GM04504 (cell line): ENCODE results near the gene OGA.

Source experiments
- DNase-seq: peaks from one replicate; pipeline ENCODE4 v3.0.0-alpha.2; 2012; ENCODE audit warnings: low read depth

OGA gene

GRCh38 chr10:101818119-101818871 lies at the start of gene OGA:
OGA (minus strand) TSS chr10:101818444; CDS start chr10:101818022, 422 bp downstream.
- DNase-seq: peak; percentile 100

GRCh38 chr10:101867931-101868330 lies 49.7 kb upstream of the OGA start:
- peak; percentile 40 for DNase-seq

- no peak for DNase-seq
Observed at GRCh38 chr10:101859530-101859929, 41.3 kb upstream of the OGA start.

GRCh38 chr10:101858723-101859500 lies 40.7 kb upstream of the OGA start:
- no peak for DNase-seq

- no peak for DNase-seq
Observed at GRCh38 chr10:101857802-101858476, 39.7 kb upstream of the OGA start.

- no peak for DNase-seq
Observed at GRCh38 chr10:101856626-101857025, 38.4 kb upstream of the OGA start.

GRCh38 chr10:101851411-101852116 lies 33.3 kb upstream of the OGA start:
- no peak for DNase-seq

GRCh38 chr10:101850749-101851148 lies 32.5 kb upstream of the OGA start:
- no peak for DNase-seq

- DNase-seq: no peak
Observed at GRCh38 chr10:101848894-101849351, 30.7 kb upstream of the OGA start.

- DNase-seq: no peak
Observed at GRCh38 chr10:101848408-101848807, 30.2 kb upstream of the OGA start.

- no peak for DNase-seq
Observed at GRCh38 chr10:101845893-101846292, 27.6 kb upstream of the OGA start.

- no peak for DNase-seq
Observed at GRCh38 chr10:101843032-101844021, 25.1 kb upstream of the OGA start, which contains the start of gene KCNIP2. KCNIP2 (minus strand) TSS chr10:101843800; CDS start chr10:101843568, 232 bp downstream.

GRCh38 chr10:101841826-101842225 lies 23.6 kb upstream of the OGA start:
- no peak for DNase-seq

- DNase-seq: no peak
Observed at GRCh38 chr10:101840741-101841453, 22.7 kb upstream of the OGA start.

GRCh38 chr10:101840102-101840684 lies 21.9 kb upstream of the OGA start:
- no peak for DNase-seq

GRCh38 chr10:101839416-101840063 lies 21.3 kb upstream of the OGA start:
- no peak for DNase-seq

- DNase-seq: no peak
Observed at GRCh38 chr10:101839002-101839401, 20.8 kb upstream of the OGA start.

GRCh38 chr10:101838416-101838970 lies 20.2 kb upstream of the OGA start:
- DNase-seq: no peak

GRCh38 chr10:101837748-101838147 lies 19.5 kb upstream of the OGA start:
- DNase-seq: no peak
